GM10248 (cell line): Measurements from ENCODE around the gene MUC12.
"Not testable (repeated sequence)": the region's sequence is repeated elsewhere in the genome, so short reads cannot be mapped to it uniquely, and the experiment has no call there.

Experiments
- CTCF ChIA-PET: fragments of 300-600 bp; sonication (Branson Sonifier 250); formaldehyde crosslinking; extraction: SDS; loops from one replicate; lab custom pipeline; 2021; ENCODE audit warnings: antibody characterized with exemption; lab: Yijun Ruan, JAX
- POLR2A ChIA-PET: fragments of 350-650 bp; sonication (Branson Sonifier 250); formaldehyde crosslinking; extraction: SDS; loops from one replicate; lab custom pipeline; 2020; ENCODE audit warnings: antibody characterized with exemption; lab: Yijun Ruan, JAX
- DNase-seq: peaks from one replicate; pipeline ENCODE4 v3.0.0; 2012; ENCODE audit errors: extremely low spot score
- TF ChIP-seq, protein P1 (sequence below): IDR thresholded peaks from 2 replicates; pipeline ENCODE4 v1.5.1; 2012; ENCODE audit warnings: mild to moderate bottlenecking, low read depth; ENCODE audit errors: extremely low read depth, missing control alignments, control extremely low read depth

Gene MUC12

DNA sequence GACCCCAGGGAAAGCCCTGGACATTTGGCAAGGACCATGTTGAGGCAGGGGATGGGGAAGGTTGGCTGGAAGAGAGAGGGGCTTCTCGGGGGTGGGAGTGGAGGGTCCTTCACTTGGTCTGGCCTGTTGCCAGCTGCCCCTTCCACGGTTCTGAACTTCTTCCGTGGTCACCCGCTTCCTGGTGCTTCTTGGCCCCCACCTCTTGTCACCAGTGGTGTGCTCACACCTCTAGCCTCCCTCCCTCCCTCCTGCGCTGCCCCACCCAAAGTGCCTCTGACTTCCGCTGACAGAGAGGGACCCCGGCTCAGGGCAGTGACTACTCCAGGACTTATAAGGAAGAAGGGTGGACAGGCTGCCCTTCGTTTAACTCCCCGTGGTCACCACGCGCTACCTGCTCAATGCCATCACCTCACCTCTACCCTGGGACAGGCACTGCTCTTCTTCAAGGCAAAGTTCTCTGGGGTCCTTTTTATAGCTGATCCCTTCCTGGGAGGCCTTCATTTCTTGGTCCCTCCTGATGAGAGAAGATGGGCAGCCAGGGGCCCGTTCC is at the start of gene MUC12:
Gene MUC12, plus strand, starts transcription at position 500 of the 550 bp plus-strand sequence. CDS start 58 bp downstream, outside the sequence.
- ChIA-PET POLR2A (no interaction called here), CTCF (interaction anchor here (1.0 to 1.4 kb wide), 3 partner anchors 8 to 89 kb away, joined by 3 to 4 read pairs (median 3); no protein-coding TSS in a partner anchor)
- no peak for DNase-seq
- TF ChIP-seq, protein P1, sequence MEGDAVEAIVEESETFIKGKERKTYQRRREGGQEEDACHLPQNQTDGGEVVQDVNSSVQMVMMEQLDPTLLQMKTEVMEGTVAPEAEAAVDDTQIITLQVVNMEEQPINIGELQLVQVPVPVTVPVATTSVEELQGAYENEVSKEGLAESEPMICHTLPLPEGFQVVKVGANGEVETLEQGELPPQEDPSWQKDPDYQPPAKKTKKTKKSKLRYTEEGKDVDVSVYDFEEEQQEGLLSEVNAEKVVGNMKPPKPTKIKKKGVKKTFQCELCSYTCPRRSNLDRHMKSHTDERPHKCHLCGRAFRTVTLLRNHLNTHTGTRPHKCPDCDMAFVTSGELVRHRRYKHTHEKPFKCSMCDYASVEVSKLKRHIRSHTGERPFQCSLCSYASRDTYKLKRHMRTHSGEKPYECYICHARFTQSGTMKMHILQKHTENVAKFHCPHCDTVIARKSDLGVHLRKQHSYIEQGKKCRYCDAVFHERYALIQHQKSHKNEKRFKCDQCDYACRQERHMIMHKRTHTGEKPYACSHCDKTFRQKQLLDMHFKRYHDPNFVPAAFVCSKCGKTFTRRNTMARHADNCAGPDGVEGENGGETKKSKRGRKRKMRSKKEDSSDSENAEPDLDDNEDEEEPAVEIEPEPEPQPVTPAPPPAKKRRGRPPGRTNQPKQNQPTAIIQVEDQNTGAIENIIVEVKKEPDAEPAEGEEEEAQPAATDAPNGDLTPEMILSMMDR = no peak

GRCh38 chr7:100919779-100920437 is 49.5 kb upstream of the MUC12 start:
- CTCF ChIA-PET, DNase-seq, POLR2A ChIA-PET: not testable (repeated sequence)

GRCh38 chr7:100921039-100921438 is 48.3 kb upstream of the MUC12 start:
- CTCF ChIA-PET = interaction anchor here (1.0 kb wide), 1 partner anchor 195 kb away, joined by 3 read pairs; no protein-coding TSS in a partner anchor
- TF ChIP-seq, protein P1 = no peak
- no peak for DNase-seq
- POLR2A ChIA-PET = no interaction called here

DNA sequence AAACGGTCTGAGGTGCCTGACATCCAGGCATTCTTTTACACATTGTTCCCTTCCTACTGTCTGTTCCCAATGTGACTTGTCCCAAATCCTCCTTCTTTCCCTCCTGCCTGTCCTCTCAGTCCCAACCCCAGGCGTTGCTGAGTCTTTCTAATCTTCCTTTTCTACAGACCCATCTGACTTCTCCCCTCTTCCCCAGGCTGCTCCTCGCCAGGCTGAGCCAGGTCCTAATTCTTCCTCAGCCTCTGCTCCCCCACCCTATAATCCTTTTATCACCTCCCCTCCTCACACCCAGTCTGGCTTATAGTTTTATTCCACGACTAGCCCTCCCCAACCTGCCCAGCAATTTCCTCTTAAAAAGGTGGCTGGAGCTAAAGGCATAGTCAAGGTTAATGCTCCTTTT is 45.7 kb upstream of the MUC12 start:
- DNase-seq, CTCF ChIA-PET, POLR2A ChIA-PET: not testable (repeated sequence)

DNA sequence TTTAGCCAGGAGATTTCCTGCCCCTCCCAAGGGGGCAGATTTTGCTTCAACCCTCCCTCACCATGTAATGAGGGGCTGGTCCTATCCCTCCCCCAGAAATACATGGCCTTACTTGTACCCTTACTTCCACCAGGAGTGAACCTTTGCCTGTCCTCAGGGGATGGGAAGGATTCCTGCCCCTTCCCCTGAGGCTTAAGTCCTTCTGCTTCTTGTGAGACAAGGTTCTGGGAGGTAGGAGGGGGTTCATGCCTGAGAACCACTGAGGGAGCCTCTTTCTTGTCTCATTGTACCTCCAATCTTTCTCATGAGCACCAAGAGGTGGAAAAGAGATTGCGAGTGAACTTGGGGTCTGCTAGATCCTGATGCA is 39.6 kb upstream of the MUC12 start:
- CTCF ChIA-PET = no interaction called here
- DNase-seq = no peak
- POLR2A ChIA-PET = no interaction called here
- TF ChIP-seq, protein P1 = no peak

- CTCF ChIA-PET = no interaction called here
- TF ChIP-seq, protein P1 = no peak
- DNase-seq = no peak
- POLR2A ChIA-PET = no interaction called here
Observed at GRCh38 chr7:100933734-100934133, 35.6 kb upstream of the MUC12 start.

GRCh38 chr7:100935381-100935780 is 34.0 kb upstream of the MUC12 start:
- DNase-seq, CTCF ChIA-PET, POLR2A ChIA-PET: not testable (repeated sequence)

DNA sequence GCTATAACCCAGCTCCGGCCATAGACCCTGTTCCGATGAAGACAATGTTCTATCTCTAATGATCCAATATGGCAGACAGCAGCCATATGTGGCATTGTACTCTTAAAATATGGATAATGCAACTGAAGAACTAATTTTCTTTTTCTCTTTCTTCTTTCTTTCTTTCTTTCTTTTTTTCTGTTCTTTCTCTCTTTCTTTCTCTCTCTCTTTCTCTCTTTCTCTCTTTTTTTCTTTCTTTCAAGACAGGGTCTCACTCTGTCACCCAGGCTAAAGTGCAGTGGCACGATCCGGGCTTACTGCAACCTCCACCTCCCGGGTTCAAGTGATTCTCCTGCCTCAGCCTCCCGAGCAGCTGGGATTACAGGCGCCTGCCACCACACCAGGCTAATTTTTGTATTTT is 33.2 kb upstream of the MUC12 start:
- CTCF ChIA-PET, DNase-seq, POLR2A ChIA-PET: not testable (repeated sequence)
